ENCODE data around the gene AGAP1. TPM values are rescaled to one million over a fixed set of nuclear protein-coding genes. Genes with fewer than 3 reads are reported as not detected.
A peak's percentile ranks its signal among the peaks of the same experiment; 100 is the strongest.

The AGAP1 gene
- total RNA-seq, 1 donor, result 10.8 TPM

DNA sequence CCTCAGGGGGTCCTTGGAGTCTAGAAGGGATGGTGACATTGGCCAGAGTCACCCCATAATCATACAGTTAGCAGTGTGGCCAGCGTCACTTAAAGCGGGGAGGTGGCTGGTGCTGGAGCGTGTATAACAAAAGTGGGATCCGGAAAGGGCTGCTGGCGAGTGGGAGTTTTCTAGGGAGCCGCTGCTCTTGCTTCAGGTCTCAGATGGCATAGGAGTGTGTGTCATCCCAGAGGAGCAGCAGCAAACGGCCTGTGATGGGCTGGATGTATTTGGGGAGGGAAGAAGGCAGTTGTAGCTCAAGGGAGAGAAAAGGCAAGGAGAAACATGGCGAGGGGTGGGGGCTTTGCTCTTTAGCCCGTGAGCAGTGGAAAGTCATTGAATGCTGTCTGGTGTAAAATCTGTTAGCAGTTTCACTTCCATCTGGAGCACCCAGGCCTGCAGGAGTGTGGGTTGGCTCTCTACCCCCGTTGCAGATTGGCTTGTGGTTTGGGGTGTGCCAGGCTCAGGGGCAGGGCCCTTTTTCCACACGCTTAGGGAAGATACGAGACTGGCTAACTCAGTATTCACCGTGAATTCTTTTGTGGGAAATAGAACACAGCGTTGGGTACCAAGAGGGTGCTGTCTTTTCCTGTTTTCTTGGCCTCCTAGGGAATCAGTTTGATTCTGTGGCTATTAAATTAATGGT lies 120.5 kb downstream of the AGAP1 start:
- DNase-seq (ENCODE audit: low read depth), result no peak
- no peak for TF ChIP-seq CTCF (IDR thresholded peaks at IDR 0.05; ENCODE audit: insufficient read depth, low read depth, low read length)

GRCh38 chr2:235614900-235615712 lies 121.3 kb downstream of the AGAP1 start:
- TF ChIP-seq CTCF (IDR thresholded peaks at IDR 0.05; ENCODE audit: insufficient read depth, low read depth, low read length), result no peak
- no peak overlapping the region for H3K4me3 ChIP-seq (ENCODE audit: low read depth, low read length)
- DNase-seq (ENCODE audit: low read depth), result peak; percentile 61

More for the DNA sequence above, 120.5 kb downstream of the AGAP1 start:
- no peak overlapping the region for H3K4me3 ChIP-seq (ENCODE audit: low read depth, low read length)

GRCh38 chr2:235616885-235617284 lies 123.0 kb downstream of the AGAP1 start:
- peak; percentile 48 for DNase-seq (ENCODE audit: low read depth)
- H3K4me3 ChIP-seq (ENCODE audit: low read depth, low read length), result no peak overlapping the region
- no peak for TF ChIP-seq CTCF (IDR thresholded peaks at IDR 0.05; ENCODE audit: insufficient read depth, low read depth, low read length)

DNA sequence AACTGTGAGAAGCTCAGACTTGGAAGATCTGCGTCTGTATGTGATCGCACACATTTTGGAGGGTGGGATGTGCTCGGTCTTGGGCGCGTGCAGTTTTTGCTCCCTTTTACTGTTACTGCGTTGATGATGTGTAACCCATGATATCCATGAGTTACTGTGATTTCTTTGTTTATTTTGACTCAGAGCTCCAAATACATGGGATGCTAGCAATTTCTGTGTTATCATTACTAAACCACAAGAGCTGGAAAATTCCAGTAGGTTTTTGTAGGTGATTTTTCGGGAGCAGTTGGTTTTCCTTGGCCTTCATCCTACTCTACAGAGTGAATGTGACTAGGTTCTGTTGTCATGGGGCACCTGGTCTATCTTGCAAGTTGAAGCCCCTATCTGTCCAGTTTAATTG lies 124.2 kb downstream of the AGAP1 start:
- DNase-seq (ENCODE audit: low read depth), result peak; percentile 74
- no peak for TF ChIP-seq CTCF (IDR thresholded peaks at IDR 0.05; ENCODE audit: insufficient read depth, low read depth, low read length)
- no peak overlapping the region for H3K4me3 ChIP-seq (ENCODE audit: low read depth, low read length)

- no peak for TF ChIP-seq CTCF (IDR thresholded peaks at IDR 0.05; ENCODE audit: insufficient read depth, low read depth, low read length)
- H3K4me3 ChIP-seq (ENCODE audit: low read depth, low read length), result no peak overlapping the region
- no peak for DNase-seq (ENCODE audit: low read depth)
Measured at GRCh38 chr2:235619544-235619943, 125.7 kb downstream of the AGAP1 start.

GRCh38 chr2:235621736-235622135 lies 127.9 kb downstream of the AGAP1 start:
- H3K4me3 ChIP-seq (ENCODE audit: low read depth, low read length), result no peak overlapping the region
- TF ChIP-seq CTCF (IDR thresholded peaks at IDR 0.05; ENCODE audit: insufficient read depth, low read depth, low read length), result no peak
- no peak for DNase-seq (ENCODE audit: low read depth)

Data from fibroblast of villous mesenchyme (primary cell).